Activated CD4-positive, CD25-positive, alpha-beta regulatory T cell treated with anti-CD3 and anti-CD28 coated beads, Interleukin-2, amount 50 U/mL, for 72 hours (primary cell): ENCODE results near the gene SLC12A5.

Source experiments
- DNase-seq: peaks from one replicate; pipeline ENCODE4 v3.0.0; 2021

Gene SLC12A5

DNA sequence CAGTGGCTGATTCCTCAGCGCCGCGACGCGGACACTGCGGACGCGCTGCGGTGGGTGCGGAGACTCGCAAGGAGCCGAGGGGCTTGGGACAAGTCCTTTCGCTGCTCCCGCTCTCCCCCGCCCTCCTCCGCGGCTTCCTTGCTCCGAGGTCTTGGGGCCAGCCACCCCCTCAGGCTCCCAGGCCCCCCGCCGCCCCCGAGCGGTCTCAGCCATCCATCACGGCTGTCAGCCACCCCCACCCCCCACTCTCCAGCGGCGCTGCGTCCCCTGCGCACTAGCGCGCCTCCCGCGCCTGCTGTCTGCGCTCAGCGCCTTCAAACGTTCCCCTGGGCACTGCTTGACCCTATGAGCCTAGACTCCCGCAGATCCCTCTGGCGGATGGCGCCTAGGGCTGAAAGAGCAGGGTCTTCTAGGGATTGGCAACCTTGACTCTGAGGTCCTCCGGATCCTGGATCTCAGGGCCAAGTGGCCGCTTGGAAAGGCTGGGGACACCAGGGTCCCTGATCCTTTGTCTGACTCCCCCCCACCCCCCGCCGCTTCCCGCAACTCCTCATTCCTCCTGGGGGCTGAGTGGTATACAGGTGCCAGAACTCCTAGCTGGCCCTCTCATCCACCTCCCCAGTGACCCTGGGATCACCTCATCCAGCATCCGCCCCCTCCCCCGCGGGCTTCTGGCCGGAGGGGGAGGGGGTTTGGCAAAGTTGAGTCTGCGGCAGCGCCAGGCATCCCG, 1.4 kb downstream of the SLC12A5 start:
- no peak for DNase-seq

- no peak for DNase-seq
Observed at GRCh38 chr20:46031014-46031569, 2.1 kb downstream of the SLC12A5 start.

GRCh38 chr20:46031701-46032254, 2.8 kb downstream of the SLC12A5 start:
- no peak for DNase-seq

DNA sequence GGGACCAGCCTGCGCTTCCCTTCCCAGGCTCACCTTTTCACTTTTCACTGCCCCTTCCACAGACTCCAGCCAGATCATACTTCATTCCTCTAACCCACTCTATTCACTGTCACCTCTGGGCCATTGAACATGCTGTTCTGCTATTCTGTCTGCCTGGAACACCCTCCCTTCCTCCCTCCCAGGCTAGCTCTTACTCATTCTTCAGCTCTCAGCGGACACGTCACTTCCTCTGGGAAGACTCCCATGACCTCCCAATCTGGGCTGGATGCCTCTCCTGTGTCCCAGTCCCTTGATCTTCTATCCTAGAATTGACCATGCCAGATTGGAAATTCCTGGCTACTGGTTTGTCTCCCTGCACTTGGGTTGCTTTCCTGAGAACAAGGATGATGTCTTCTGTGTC, 5.0 kb downstream of the SLC12A5 start:
- DNase-seq = no peak

DNA sequence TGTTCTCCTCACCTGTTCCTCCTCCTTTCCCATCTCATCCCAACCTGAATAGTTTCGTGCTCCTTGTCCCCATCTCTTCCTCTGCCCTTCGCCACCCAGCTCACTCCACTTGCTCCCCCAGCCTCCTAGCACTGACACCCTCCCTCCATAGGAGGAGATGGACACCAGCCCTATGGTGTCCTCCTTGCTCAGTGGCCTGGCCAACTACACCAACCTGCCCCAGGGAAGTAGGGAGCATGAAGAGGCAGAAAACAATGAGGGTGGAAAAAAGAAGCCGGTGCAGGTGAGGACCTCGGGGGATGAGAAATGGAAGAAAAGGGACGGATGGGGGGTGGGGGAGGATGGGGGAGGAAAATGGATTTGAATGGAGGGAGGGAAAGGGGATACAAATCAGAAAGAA, 6.2 kb downstream of the SLC12A5 start:
- no peak for DNase-seq

- DNase-seq = no peak
Observed at GRCh38 chr20:46035713-46036112, 6.7 kb downstream of the SLC12A5 start.

DNA sequence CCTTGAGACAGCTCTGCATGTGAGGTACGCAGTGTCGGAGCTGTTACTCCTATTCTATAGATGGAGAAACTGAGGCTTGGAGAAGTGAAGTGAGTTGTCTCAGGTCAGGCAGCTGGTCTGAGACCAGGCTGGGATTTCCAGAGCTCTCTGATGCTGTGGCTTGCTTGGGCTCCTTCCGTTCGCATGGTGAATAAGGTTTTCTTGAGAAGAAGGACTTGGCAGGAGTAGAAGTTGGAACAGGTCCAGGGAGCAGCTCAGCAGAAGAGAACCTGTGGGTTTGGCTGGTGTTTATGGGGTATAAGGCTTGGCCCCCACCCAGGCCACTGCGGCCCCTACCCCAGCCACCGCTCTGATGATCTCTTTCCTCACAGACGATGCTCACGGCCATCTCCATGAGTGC, 7.4 kb downstream of the SLC12A5 start:
- DNase-seq = no peak

- no peak for DNase-seq
Observed at GRCh38 chr20:46037036-46037435, 8.0 kb downstream of the SLC12A5 start.

DNA sequence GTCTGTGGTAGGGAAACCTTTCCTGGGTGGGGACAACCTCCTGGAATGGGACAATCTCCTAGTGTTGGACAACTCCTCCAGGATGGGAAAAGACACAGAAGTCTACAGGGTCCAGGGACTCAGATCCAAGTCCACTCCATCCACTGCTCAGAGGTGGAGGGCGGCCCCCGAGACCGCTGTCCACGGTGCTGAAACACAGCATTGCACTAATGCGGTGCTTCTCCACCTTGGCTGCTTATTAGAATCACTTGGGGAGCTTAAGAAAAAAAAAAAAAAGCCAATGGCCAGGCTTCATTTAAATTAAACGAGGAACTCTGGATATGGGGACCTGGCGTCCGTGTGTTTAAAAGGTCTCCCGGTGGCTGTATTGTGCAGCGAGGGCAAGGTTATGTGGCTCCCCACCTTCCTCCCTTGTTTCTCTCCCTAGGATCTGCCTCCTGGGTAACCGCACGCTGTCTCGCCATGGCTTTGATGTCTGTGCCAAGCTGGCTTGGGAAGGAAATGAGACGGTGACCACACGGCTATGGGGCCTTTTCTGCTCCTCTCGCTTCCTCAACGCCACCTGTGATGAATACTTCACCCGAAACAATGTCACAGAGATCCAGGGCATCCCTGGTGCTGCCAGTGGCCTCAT, 12.0 kb downstream of the SLC12A5 start:
- DNase-seq = peak; percentile 62

DNA sequence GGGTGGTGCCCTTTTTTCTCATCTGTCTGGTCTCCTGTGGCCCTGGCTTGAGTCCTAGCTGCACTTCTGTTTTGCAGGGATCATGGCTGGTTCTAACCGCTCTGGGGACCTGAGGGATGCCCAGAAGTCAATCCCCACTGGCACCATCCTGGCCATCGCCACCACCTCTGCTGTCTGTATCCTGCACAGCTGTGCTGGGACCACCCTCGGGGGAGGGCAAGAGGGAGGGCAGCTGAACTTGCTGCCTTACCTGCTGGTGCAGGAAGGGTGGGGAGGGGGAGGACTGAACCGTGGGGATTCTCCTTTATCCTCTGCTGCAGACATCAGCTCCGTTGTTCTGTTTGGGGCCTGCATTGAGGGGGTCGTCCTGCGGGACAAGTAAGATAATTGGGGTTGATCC, 14.5 kb downstream of the SLC12A5 start:
- DNase-seq = no peak

DNA sequence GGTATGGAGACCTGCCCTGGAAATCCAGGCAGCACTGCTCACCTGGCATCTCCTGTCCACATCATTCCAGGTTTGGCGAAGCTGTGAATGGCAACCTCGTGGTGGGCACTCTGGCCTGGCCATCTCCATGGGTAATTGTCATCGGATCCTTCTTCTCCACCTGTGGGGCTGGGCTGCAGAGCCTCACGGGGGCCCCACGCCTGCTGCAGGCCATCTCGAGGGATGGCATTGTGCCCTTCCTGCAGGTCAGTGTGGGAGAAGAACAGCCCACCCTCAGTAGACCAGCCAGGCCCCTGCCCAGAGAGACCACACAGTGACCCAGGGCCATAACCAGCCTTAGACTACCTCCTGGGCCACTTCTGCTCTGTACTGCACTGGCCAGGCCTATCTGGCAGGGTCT, 15.9 kb downstream of the SLC12A5 start:
- no peak for DNase-seq

- DNase-seq = no peak
Observed at GRCh38 chr20:46046588-46047310, 17.7 kb downstream of the SLC12A5 start.

DNA sequence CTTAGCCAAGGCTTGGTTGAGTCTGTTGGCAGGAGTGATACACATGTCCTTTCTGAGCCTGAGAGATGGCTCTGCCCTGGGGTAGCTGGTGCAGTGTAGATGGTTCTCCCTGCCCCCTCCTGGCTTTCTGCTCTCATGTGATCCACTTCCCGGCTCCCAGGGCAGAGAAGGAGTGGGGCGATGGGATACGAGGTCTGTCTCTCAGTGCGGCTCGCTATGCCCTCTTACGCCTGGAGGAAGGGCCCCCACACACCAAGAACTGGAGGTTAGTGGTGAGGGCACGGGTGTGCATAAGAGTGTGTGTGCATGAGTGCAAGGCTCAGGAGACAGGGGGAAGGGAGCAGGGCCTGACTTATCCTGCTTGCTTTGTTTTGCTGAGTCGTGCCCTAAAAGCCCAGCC, 18.8 kb downstream of the SLC12A5 start:
- no peak for DNase-seq

DNA sequence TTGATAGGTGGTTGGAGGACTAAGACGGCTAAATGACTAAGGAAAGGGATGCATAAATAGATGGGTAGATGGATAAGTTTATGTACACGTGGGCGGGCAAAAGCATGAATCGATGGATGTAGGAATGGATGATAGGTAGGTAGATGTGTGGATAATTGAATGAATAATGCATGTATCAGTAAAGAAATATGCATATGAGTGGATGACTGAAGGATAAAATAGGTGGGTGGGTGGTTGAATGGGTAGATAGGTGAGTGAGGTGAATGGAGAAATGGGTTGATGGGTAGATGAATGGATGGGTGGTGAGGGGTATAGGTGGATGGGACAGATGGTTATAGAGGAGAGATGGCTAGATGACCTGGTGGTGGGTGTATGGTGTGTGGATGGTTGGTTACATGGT, 20.2 kb downstream of the SLC12A5 start:
- DNase-seq = no peak

GRCh38 chr20:46049815-46050214, 20.8 kb downstream of the SLC12A5 start:
- no peak for DNase-seq

GRCh38 chr20:46050444-46050843, 21.4 kb downstream of the SLC12A5 start:
- DNase-seq = no peak

GRCh38 chr20:46050885-46051284, 21.9 kb downstream of the SLC12A5 start:
- DNase-seq = no peak

- no peak for DNase-seq
Observed at GRCh38 chr20:46051556-46052308, 22.7 kb downstream of the SLC12A5 start.

GRCh38 chr20:46053416-46053815, 24.4 kb downstream of the SLC12A5 start:
- DNase-seq = no peak

DNA sequence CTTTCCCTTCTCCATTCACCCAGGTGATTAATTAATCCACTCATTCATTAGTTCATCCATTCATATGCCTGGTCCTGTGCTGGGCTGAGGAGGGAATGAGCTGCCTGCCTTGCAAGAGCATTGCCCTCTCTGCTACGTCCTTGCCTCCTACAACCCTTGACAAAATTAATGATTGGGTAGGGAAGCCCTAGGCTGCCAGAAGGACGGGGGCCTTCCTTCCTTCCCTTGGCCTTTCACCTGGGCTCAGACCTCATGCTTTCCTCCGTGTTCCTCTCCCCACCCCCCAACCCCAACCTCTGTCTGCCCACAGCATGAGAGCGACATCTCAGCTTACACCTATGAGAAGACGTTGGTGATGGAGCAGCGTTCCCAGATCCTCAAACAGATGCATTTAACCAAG, 25.6 kb downstream of the SLC12A5 start:
- DNase-seq = no peak

DNA sequence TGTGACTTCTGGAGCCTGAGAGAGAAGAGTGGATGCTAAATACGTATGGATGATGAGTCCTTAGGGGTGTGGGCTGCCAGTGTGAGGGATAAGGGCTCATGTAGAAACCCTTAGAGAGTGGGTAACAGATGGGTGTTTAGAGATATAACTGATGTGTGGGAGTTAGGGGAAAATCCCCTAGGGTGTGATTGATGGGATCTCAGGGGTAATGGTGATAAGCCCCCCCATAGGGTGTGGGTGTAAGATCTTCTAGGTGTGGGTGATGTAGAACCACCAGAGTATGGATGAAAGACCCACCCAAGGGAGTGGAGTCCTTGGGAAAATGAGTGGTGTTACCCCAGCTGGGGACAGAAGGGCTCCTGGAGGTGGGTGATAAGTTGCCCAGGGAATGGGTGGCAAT, 26.3 kb downstream of the SLC12A5 start:
- no peak for DNase-seq

- DNase-seq = no peak
Observed at GRCh38 chr20:46056027-46056833, 27.2 kb downstream of the SLC12A5 start.
